ENCODE results near the gene OTUD5. TPM values are rescaled to one million over a fixed set of nuclear protein-coding genes. Genes with fewer than 3 reads are reported as not detected.
A peak's percentile ranks its signal among the peaks of the same experiment; 100 is the strongest.

The OTUD5 gene
- total RNA-seq, 2 donors from 2014 or later = 75.8 to 79.9 TPM

DNA sequence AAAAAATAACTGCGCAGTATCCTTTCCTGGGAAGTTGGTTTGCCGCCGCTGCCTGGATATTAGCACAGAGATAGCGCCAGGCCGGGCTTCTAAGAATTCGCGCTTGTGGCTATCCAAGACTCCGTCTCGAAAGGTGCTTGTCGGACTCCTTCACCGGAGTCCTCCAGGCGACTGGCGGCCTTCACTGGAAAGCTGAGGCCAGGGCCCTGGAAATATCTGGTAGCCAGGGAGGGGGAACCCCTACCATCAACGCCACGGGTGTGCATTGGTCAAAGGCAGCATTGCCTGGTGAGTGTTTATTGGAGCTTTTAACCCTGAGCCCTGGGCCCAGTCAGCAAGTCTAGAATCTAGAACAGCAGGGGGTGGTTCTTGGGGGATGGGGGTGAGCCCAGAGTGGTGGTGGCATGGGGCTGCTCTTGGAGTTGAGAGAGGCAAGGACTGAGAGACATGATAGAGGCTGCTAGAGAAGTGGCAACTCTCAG is 38.0 kb downstream of the OTUD5 start:
- Mint-ChIP-seq H3K36me3 (peaks cover 25% of the 10 kb centered on the region), H3K27me3 (no peaks in the 10 kb centered on the region), H3K4me1 (ENCODE audit: low read depth in 2 of 2) (peaks cover 33 to 59% of the 10 kb centered on the region in 2 donors), H3K4me3 (peak overlapping the region; percentile 100), H3K9me3 (no peaks in the 10 kb centered on the region), H3K27ac (peak overlapping the region; percentile 86 to 93)
- peak; percentile 28 to 29 for ATAC-seq
- no peak for DNase-seq (ENCODE audit: low spot score)

DNA sequence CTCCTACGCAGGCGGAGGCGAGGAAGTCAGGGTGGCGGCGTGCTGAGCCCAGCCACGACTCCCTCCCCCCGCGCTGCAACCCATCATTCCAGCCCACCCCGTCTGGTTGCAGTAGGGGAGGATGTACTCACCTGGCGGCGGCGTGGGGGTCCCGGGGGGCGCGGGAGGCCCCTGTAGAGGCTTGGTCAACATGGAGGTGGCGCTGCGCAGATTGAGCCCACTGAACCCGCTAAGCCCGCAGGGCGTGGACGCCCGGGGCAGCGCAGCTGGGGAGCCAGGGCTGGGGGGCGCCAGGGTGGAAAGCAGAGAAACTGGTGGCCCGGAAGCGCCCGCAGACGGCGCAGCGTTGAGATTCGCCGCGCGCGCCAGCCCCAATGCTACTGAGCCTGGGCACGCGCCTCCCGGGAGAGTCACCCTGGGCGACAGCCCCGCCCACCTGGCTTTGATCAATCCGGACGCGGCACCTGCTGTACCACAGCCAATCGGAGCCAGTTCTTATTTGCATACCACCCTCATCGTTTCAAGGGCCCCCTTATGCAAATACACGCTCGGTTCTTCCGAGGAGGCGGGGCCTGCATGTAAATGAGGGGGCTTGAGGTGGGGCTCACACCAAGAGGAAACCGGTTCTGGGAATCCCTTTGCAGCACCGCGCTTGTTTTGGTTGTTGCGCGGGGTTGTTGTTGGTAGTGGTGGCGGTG is 38.6 kb downstream of the OTUD5 start, which contains the start of gene PIM2:
TSS of gene PIM2 (minus strand) at position 382 of the 698 bp plus-strand sequence. CDS start at position 192, 190 bp downstream.
- H3K4me1 Mint-ChIP-seq (ENCODE audit: low read depth in 2 of 2) = peaks cover 30 to 59% of the 10 kb centered on the region in 2 donors
- peak; percentile 89 to 91 for ATAC-seq
- peaks cover 22% of the 10 kb centered on the region for H3K36me3 Mint-ChIP-seq
- no peaks in the 10 kb centered on the region for H3K27me3 Mint-ChIP-seq
- peak within 1 kb of the TSS; percentile 100 for H3K4me3 Mint-ChIP-seq
- H3K27ac Mint-ChIP-seq = peak within 1 kb of the TSS; percentile 86 to 93
- DNase-seq (ENCODE audit: low spot score) = peak; percentile 95
- H3K9me3 Mint-ChIP-seq = no peaks in the 10 kb centered on the region

DNA sequence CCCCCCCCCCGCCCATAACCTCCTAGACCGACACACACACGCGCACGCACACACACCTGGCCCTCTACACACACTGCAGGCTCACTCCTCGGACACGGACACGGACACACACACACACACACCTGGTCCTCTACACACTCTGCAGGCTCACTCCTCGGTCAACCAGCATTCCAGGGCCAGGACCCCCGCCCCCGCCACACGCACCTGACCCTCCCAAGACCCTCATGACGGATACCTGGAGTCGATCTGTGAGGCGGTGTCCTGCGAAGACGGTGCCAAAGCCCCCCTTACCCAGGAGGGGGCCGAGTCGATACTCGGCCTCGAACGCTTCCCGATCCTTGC is 39.1 kb downstream of the OTUD5 start:
- Mint-ChIP-seq H3K27me3 (no peaks in the 10 kb centered on the region), H3K4me1 (ENCODE audit: low read depth in 2 of 2) (peaks cover 30 to 62% of the 10 kb centered on the region in 2 donors), H3K4me3 (peak overlapping the region; percentile 100), H3K27ac (peak overlapping the region; percentile 86 to 93), H3K36me3 (peaks cover 22% of the 10 kb centered on the region), H3K9me3 (no peaks in the 10 kb centered on the region)
- no peak for ATAC-seq
- DNase-seq (ENCODE audit: low spot score) = no peak

DNA sequence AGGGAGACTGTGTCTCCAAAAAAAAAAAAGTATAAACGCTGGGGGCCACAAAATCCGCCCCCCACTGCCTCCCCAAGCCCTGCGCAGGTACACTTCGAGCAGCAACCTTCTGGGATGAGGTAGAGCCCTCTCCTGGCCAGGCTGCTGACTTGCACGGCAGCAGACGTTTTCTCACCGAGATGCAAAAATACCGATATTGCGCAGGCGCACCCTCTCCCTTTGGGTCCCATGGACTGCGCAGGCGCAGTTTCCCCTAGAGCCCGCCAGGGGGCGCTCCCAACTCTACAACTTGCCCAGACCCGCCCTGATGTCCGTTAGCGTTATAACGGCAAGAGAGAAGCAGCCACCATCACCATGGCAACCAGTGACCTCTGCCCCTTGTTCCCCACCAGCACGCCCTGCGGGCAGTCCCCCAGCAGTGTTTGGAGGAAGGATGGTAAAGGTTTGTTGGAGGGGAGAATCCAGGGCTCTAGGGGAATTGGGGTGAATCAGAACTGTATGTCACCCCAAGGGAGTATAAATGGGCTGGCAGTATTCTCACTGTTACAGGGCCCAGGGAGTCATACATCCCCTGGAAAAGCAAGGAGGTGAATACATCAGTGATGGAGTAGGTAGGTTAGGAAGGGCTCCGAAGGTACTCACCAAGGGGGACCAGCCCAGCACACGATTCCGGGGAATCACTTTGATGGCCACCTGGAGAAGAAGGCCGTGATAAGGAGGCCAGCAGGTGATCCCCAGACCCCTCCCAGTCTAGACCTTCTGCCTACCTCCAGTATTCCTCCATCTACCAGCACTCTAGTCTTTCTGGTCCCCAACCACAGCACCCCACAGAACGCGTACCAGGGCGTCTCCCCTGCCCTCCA is 40.0 kb downstream of the OTUD5 start:
- H3K36me3 Mint-ChIP-seq = peaks cover 25% of the 10 kb centered on the region
- no peaks in the 10 kb centered on the region for H3K27me3 Mint-ChIP-seq
- no peaks in the 10 kb centered on the region for H3K9me3 Mint-ChIP-seq
- peaks cover 33 to 62% of the 10 kb centered on the region in 2 donors for H3K4me1 Mint-ChIP-seq (ENCODE audit: low read depth in 2 of 2)
- peak overlapping the region; percentile 100 for H3K4me3 Mint-ChIP-seq
- peak; percentile 92 for DNase-seq (ENCODE audit: low spot score)
- ATAC-seq = peak; percentile 61 to 70
- peak overlapping the region; percentile 86 to 93 for H3K27ac Mint-ChIP-seq

DNA sequence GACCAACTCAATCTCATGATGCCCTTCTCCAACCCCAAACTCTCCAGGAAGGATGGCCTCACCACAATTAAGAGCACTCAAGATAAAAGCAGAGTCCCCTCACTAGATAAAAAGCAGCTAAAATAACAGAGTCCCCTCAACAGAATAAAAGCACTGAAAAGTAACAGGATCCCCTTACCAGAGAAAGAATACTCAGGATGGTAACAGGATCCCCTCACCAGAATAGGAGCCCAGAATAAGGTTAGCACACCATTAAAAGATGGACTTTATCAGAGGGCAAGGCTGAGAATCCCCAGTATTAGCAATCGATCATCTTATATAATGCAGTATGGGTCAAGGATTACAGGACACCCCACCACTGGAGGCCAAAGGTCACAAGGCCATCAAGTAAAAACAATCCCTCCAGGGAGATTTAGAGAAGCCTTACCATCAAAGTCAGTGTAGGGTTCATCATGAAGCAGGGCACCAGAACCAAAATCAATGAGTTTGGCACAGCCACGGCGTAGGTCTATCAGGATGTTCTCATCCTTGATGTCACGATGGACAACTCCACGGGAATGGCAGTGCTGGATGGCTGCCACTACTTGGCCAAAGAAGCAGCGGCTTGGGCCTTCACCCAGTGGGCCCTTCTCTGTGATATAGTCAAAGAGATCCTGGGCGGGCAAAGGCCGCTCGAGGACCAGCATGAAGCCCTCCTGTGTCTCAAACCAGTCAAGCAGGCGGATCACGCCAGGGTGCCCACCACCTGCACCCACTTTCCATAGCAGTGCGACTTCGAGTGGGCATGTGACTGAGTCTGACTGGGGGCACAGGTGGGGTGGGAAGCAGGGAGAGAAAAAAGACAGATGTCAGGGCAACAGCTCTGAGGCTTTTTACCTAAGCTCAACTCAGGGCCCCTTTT is 42.6 kb downstream of the OTUD5 start:
- H3K9me3 Mint-ChIP-seq = no peaks in the 10 kb centered on the region
- no peak for DNase-seq (ENCODE audit: low spot score)
- H3K27ac Mint-ChIP-seq = peak overlapping the region; percentile 56 to 87
- H3K4me1 Mint-ChIP-seq (ENCODE audit: low read depth in 2 of 2) = peaks cover 44 to 66% of the 10 kb centered on the region in 2 donors
- no peak for ATAC-seq
- peaks cover 32% of the 10 kb centered on the region for H3K36me3 Mint-ChIP-seq
- peaks cover 0 to 7% of the 10 kb centered on the region in 2 donors for H3K27me3 Mint-ChIP-seq
- peak overlapping the region; percentile 100 for H3K4me3 Mint-ChIP-seq

DNA sequence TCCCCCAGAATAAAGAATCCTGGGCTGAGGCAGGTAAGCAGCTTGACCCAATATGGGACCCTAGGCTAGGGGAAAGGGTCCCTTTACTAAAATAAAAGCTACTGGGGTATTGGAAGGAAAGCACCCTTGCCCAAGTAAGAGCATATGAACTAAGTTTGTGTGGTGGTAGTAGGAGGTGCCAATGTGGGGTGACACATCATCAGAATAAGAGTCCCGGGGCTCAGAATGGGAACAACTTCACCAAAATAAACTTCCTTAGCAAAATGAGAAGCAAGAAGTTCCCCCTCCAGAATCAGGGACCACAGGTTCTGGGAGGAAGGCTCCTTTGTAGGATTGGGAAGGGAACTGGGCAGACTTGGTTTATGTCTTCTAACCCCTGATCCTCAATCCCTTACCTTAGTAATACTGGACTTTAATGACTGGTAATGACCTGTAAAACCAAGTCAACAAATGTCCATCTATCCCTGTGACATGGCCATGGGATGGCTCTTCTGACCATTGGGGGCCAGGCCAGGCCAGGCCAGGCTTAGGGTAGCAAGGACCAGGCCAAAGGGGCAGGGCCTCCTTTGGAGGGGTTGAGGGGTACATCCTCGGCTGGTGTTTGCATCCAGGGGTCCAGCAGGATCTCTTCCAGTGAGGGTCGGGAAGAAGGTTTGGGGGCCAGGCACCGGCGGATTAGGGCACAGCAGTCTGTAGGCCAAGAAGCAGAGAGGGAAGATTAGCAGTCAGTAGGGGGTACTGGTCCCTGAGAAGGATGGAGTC is 43.6 kb downstream of the OTUD5 start:
- Mint-ChIP-seq H3K4me1 (ENCODE audit: low read depth in 2 of 2) (peaks cover 38 to 59% of the 10 kb centered on the region in 2 donors), H3K27ac (peak overlapping the region; percentile 56 to 87), H3K4me3 (peak overlapping the region; percentile 100), H3K27me3 (peaks cover 0 to 7% of the 10 kb centered on the region in 2 donors), H3K36me3 (peaks cover 32% of the 10 kb centered on the region), H3K9me3 (no peaks in the 10 kb centered on the region)
- no peak for ATAC-seq
- no peak for DNase-seq (ENCODE audit: low spot score)

DNA sequence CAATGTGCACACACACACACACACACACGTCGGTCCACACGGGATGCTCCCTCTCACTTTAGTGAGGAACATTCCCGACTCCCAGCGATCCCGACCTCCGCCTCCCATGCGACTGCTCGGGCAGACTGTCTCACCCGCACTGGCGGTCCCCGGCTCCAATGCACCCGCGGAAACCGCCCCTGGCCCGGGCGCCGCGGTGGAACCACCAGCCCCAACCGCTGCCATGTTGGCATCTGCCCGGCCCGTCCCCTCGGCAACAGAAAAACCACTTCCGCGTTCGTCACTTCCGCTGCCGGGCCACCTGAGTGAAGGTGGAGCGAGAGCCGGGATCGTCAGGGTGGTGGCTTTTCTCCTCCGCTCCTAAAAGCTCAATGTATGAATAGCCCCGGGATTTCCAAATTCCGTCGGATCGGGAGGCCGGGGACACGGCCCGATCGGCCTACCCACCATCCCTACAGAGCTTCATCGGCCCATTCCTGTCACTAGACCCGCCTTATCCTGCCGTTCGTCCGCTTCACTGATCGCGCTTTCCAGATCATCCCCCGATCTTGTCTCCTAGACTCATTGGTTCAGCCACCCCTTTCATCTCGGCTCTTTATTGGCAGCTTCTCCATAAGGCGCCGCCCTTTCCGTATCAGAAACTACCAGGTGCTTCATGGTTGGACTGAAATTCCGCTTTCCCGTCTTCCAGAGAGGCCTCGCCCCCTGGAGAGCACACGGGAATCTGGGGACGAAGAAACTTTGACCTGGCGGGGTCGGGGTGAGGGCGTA is 45.8 kb downstream of the OTUD5 start, which contains the start of gene SLC35A2:
TSS of gene SLC35A2 (minus strand) at position 235 of the 771 bp plus-strand sequence. CDS start at position 225, 10 bp downstream.
- H3K4me1 Mint-ChIP-seq (ENCODE audit: low read depth in 2 of 2) = peaks cover 38 to 54% of the 10 kb centered on the region in 2 donors
- H3K27ac Mint-ChIP-seq = peak within 1 kb of the TSS; percentile 87 to 92
- peak within 1 kb of the TSS; percentile 100 for H3K4me3 Mint-ChIP-seq
- peaks cover 18% of the 10 kb centered on the region for H3K36me3 Mint-ChIP-seq
- peaks cover 0 to 10% of the 10 kb centered on the region in 2 donors for H3K27me3 Mint-ChIP-seq
- ATAC-seq = peak; percentile 87
- no peaks in the 10 kb centered on the region for H3K9me3 Mint-ChIP-seq
- peak; percentile 85 for DNase-seq (ENCODE audit: low spot score)

DNA sequence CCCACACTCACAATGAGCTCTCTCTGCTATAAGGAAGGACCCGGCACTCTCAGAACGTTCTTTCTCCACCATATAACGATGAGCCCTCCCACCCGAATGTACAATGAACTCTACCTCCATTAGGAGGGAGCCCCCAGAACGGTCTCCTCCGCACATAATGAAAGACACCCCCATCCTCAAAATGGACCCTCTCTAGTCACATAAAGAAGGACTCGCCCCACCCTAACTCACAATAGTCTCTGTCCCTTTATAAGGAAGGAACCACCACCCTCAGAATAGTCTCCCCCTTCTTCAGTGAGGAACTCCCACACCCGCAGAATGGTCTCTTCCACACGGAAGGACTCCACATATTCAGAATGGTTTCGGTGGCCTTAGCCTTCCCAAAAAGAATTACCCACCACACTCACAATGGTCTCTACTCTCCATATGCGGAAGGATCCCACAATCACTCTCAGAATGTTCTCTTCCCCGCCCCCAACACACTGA is 46.4 kb downstream of the OTUD5 start:
- H3K36me3 Mint-ChIP-seq = peaks cover 18% of the 10 kb centered on the region
- peak overlapping the region; percentile 87 to 92 for H3K27ac Mint-ChIP-seq
- no peak for DNase-seq (ENCODE audit: low spot score)
- H3K4me3 Mint-ChIP-seq = peak overlapping the region; percentile 100
- peaks cover 38 to 54% of the 10 kb centered on the region in 2 donors for H3K4me1 Mint-ChIP-seq (ENCODE audit: low read depth in 2 of 2)
- ATAC-seq = peak; percentile 0 to 14
- no peaks in the 10 kb centered on the region for H3K9me3 Mint-ChIP-seq
- peaks cover 0 to 10% of the 10 kb centered on the region in 2 donors for H3K27me3 Mint-ChIP-seq

DNA sequence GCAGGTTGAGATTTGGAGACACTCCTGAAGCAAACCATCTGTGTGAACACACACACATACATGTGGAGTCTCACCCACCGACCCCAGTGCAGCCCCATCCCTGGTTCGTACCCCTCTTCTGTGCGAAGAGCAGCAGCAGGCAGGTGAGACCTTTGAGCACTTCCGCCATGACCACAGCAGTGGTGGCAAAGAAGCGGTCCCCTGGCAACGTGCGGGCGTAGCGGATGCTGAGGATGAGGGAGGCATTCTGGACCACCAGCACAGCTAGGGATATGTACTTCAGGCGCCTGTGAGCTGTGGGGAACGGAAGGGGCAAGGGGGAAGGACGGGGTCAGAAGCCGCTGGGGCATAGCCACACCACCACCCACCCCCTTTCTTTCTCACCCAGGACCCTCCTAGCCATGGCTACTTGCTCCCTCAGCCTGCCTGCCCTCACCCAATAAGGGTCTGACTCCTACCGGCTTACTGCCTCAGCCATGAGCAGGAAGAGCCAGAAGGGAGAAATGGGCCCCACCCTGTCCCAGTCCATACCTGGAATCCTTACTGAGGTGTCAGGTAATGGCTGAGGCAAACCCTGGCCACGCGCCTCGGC is 47.6 kb downstream of the OTUD5 start:
- Mint-ChIP-seq H3K27ac (no peak overlapping the region), H3K4me3 (no peak overlapping the region), H3K36me3 (peaks cover 15% of the 10 kb centered on the region), H3K27me3 (peaks cover 0 to 10% of the 10 kb centered on the region in 2 donors), H3K4me1 (ENCODE audit: low read depth in 2 of 2) (peaks cover 30 to 45% of the 10 kb centered on the region in 2 donors), H3K9me3 (no peaks in the 10 kb centered on the region)
- DNase-seq (ENCODE audit: low spot score) (no peak), ATAC-seq (no peak)

DNA sequence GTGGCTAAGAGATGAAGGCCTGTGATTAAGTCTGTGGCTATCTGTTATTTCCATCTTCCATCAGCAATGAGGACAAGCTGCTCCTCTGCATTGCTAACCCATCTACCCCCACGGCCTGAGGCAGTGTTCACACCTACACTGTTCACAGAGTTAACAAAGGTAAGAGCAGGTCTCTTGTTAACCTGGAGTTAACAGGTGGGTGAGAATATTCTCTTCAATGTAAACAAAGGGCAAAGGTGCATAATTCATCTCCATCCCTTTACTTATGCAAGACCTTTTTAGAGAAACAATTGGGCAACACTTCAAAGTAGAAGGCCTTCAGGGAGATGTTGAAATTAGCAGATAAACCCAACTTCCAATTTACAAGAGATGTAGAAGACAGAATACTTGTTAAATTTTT is 48.8 kb downstream of the OTUD5 start:
- peaks cover 11% of the 10 kb centered on the region for H3K36me3 Mint-ChIP-seq
- H3K27ac Mint-ChIP-seq = peak overlapping the region; percentile 51 to 82
- H3K4me1 Mint-ChIP-seq (ENCODE audit: low read depth in 2 of 2) = peaks cover 24 to 38% of the 10 kb centered on the region in 2 donors
- H3K27me3 Mint-ChIP-seq = peaks cover 0 to 10% of the 10 kb centered on the region in 2 donors
- ATAC-seq = no peak
- H3K4me3 Mint-ChIP-seq = peak overlapping the region; percentile 39
- DNase-seq (ENCODE audit: low spot score) = no peak
- H3K9me3 Mint-ChIP-seq = no peaks in the 10 kb centered on the region

DNA sequence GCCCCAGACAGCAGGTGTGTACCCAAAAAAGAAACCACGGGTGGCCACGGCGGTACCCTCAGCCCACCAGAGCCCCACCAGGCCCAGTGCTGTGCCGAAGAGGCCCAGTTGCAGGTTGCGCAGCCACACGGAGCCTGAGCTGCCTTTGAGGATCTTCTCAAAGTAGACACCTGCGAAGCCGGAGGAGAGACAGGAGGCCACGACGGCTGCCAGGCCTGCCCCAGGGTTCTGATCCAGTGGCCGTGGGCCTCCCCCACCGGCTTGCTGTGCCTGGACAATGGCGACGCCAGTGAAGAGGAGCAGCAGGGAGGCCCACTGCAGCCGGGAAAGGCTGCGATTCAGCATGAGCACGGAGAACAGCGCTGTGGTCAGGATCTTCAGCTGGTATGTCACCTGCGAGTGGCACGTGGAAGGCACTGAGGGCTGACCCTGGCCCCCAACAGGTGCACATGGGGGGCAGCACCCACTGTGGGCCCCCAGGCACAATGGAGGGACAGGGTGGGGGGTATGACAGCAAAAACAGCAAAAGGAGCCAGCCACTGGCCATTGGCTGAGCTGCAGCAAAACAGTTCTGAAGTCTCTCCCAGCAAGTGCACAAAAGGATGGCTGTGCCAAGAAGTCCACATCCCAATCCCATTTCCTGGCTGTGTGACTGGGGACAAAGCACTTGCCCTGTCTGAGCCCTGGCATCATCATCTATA is 52.2 kb downstream of the OTUD5 start:
- Mint-ChIP-seq H3K4me3 (no peak overlapping the region), H3K9me3 (no peaks in the 10 kb centered on the region), H3K27ac (peak overlapping the region in 1 of 2 donors; percentile 25), H3K27me3 (peaks cover 0 to 4% of the 10 kb centered on the region in 2 donors), H3K4me1 (ENCODE audit: low read depth in 2 of 2) (peaks cover 0 to 23% of the 10 kb centered on the region in 2 donors), H3K36me3 (peaks cover 4% of the 10 kb centered on the region)
- DNase-seq (ENCODE audit: low spot score) = no peak
- ATAC-seq = no peak
